HEK293T (cell line): ENCODE results near the gene NRDC.

Source experiments
- CTCF ChIA-PET: fragments of 350-600 bp; formaldehyde crosslinking; extraction: SDS; loops from one replicate; lab custom pipeline; 2021; ENCODE audit warnings: antibody characterized with exemption, inconsistent platforms; lab: Yijun Ruan, JAX
- POLR2A ChIA-PET: fragments of 350-600 bp; formaldehyde crosslinking; extraction: SDS; loops from one replicate; lab custom pipeline; 2020; ENCODE audit warnings: antibody characterized with exemption, inconsistent platforms; lab: Yijun Ruan, JAX
- DNase-seq: peaks from one replicate; pipeline ENCODE4 v3.0.0; 2012; ENCODE audit warnings: mixed read lengths; ENCODE audit errors: extremely low spot score
- ARNT ChIP-seq: fragments of 450-650 bp; IDR thresholded peaks from 2 replicates; pipeline ENCODE4 v1.6.1; 2017; ENCODE audit warnings: mild to moderate bottlenecking
- BHLHE40 ChIP-seq: fragments of 450-650 bp; IDR thresholded peaks from 2 replicates; pipeline ENCODE4 v1.6.1; 2016; ENCODE audit warnings: mild to moderate bottlenecking, moderate library complexity, borderline replicate concordance
- CTBP1 ChIP-seq: fragments of 450-650 bp; IDR thresholded peaks from 2 replicates; pipeline ENCODE4 v1.6.1; 2016; ENCODE audit warnings: borderline replicate concordance
- ELF4 ChIP-seq: fragments of 450-650 bp; IDR thresholded peaks from 2 replicates; pipeline ENCODE4 v1.6.1; 2017; ENCODE audit warnings: antibody characterized with exemption
- FOXA1 ChIP-seq: fragments of 450-650 bp; IDR thresholded peaks from 2 replicates; pipeline ENCODE4 v1.6.1; 2016; ENCODE audit warnings: mild to moderate bottlenecking
- FOXK2 ChIP-seq: fragments of 450-650 bp; IDR thresholded peaks from 2 replicates; pipeline ENCODE4 v1.6.1; 2016; ENCODE audit warnings: mild to moderate bottlenecking
- FOXM1 ChIP-seq: fragments of 450-650 bp; IDR thresholded peaks from 2 replicates; pipeline ENCODE4 v1.6.1; 2017; ENCODE audit warnings: mild to moderate bottlenecking, borderline replicate concordance
- HDGF ChIP-seq: fragments of 450-650 bp; IDR thresholded peaks from 2 replicates; pipeline ENCODE4 v1.6.1; 2017; ENCODE audit warnings: antibody characterized with exemption, borderline replicate concordance
- L3MBTL2 ChIP-seq: fragments of 450-650 bp; conservative IDR thresholded peaks from 2 replicates; pipeline ENCODE4 v1.6.1; 2016; ENCODE audit warnings: mild to moderate bottlenecking
- LEF1 ChIP-seq: fragments of 450-650 bp; IDR thresholded peaks from 2 replicates; pipeline ENCODE4 v1.6.1; 2017; ENCODE audit warnings: mild to moderate bottlenecking, borderline replicate concordance
- NFRKB ChIP-seq: fragments of 450-650 bp; IDR thresholded peaks from 2 replicates; pipeline ENCODE4 v1.6.1; 2016; ENCODE audit warnings: mild to moderate bottlenecking, moderate library complexity
- SP1 ChIP-seq: fragments of 450-650 bp; IDR thresholded peaks from 2 replicates; pipeline ENCODE4 v1.6.1; 2017
- SUZ12 ChIP-seq: fragments of 450-650 bp; IDR thresholded peaks from 2 replicates; pipeline ENCODE4 v1.6.1; 2016; ENCODE audit warnings: mild to moderate bottlenecking
- TARDBP ChIP-seq: fragments of 450-650 bp; IDR thresholded peaks from 2 replicates; pipeline ENCODE4 v1.6.1; 2016
- ZNF384 ChIP-seq: fragments of 450-650 bp; IDR thresholded peaks from 2 replicates; pipeline ENCODE4 v1.6.1; 2016
- TF ChIP-seq, protein P1 (sequence below): fragments of 450-650 bp; IDR thresholded peaks from 2 replicates; pipeline ENCODE4 v1.6.1; 2016

The NRDC gene

DNA sequence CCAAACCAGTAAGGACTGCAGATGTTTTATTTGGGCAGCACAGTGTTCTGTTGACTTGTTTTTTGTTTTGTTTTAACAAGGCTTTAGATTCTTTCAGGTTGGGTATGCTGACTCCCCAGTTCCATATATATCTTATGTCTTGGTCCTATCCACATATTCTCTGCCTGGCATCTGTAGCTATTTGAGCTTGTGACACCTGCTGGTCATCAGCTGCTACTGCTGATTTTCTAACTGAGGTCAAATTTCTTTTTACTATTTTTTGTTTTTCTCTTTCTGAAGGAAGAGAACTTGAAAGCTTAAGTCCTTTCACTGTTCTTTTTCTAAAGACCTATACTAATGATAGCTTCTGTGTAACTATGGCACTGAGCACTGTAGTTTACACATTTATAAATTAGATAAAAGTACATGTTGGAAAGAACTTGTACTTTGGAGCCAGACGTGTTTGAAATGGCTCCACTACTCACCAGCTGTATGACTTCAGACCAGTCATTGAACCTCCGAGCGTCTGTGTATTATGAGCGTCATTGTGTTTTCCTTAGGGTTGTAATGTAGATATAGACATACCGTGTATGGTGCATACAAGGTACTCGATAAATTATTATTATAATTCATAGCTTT, 109.4 kb downstream of the NRDC start:
- POLR2A ChIA-PET: interaction anchor here (0.5 kb wide), 1 partner anchor 114 kb away, joined by 3 read pairs; no protein-coding TSS in a partner anchor
- CTCF ChIA-PET: interaction anchor here (0.5 to 1.4 kb wide), 15 partner anchors 9 to 200 kb away, joined by 3 to 8 read pairs (median 3); no protein-coding TSS in a partner anchor
- TF ChIP-seq FOXA1: no peak
- 0 out of 2 replicates have a peak, but pooled peaks have one; percentile 44 for TF ChIP-seq ZNF384
- DNase-seq: peak; percentile 53

DNA sequence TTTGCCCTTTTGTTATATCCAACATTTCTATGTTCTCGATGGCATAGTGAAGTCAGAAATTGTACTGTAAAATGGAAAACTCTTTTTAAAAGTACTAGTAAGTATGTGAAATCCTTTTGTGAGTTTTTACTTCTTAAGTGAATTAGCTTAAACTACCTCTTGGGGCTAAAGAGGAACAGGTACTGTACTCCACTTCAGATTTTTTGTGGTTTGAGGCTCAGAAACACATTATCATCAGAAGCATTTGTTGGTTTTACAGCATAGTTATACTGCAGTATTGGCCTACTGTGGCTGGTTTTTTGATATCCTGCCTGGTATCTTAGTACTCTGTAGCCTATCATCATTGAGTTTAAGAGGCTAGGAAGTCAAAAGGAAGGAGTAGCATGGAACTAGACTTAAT, 117.2 kb downstream of the NRDC start:
- CTCF ChIA-PET: interaction anchor here (1.4 kb wide), 1 partner anchor 8 kb away, joined by 8 read pairs; no protein-coding TSS in a partner anchor
- DNase-seq: no peak
- no peak for TF ChIP-seq NFRKB
- no peak for TF ChIP-seq FOXK2
- no peak for TF ChIP-seq FOXA1
- no peak for TF ChIP-seq HDGF
- no peak for TF ChIP-seq LEF1
- TF ChIP-seq ELF4: no peak
- TF ChIP-seq TARDBP: no peak
- no peak for TF ChIP-seq BHLHE40
- POLR2A ChIA-PET: no interaction called here

DNA sequence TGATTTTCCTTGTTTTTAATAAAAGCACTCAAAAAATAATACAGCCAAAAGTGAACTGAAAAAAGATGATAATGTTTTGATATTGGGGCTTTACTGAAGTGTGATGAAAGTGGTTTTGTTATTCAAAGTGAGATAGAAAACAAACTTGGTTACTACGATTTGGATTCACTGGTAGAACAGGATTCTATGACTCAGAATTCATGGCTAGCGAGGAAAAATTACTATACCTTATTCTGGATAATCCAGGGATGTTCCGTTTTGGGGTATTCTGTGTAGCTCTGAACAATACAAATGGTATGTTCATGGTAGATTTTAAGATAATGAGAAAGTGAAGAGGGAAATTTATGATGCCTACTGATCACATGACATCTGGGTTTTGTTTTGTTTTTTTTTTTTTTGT, 117.7 kb downstream of the NRDC start:
- ChIA-PET POLR2A (no interaction called here), CTCF (interaction anchor here (1.4 kb wide), 1 partner anchor 8 kb away, joined by 8 read pairs; no protein-coding TSS in a partner anchor)
- DNase-seq: no peak

DNA sequence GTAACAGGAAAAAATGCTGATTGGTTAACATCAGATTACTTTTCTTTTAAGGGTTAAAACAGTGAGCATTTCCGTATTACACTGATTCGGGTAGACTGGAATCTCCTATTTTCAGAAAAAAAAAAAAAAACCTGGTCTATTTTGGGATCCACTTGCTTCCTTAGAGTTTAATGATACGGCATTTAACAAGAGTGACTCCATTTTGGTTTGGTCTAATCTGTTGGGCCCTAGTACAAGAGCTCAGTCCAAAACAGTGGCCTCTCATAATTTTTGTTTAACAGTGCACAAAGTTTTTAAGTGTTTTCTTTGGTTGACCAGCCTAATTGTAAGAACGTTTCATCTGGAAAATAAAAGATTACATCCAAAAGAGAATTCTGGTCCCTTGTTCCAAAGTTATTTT, 120.2 kb downstream of the NRDC start:
- ChIA-PET CTCF (no interaction called here), POLR2A (no interaction called here)
- TF ChIP-seq ZNF384 (no peak), LEF1 (no peak), BHLHE40 (no peak), L3MBTL2 (no peak), FOXA1 (no peak), FOXM1 (no peak), SP1 (no peak), NFRKB (no peak), CTBP1 (no peak), ELF4 (no peak), TARDBP (no peak)
- TF ChIP-seq, protein P1, sequence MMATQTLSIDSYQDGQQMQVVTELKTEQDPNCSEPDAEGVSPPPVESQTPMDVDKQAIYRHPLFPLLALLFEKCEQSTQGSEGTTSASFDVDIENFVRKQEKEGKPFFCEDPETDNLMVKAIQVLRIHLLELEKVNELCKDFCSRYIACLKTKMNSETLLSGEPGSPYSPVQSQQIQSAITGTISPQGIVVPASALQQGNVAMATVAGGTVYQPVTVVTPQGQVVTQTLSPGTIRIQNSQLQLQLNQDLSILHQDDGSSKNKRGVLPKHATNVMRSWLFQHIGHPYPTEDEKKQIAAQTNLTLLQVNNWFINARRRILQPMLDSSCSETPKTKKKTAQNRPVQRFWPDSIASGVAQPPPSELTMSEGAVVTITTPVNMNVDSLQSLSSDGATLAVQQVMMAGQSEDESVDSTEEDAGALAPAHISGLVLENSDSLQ: no peak
- DNase-seq: no peak

More for the DNA sequence above, 117.7 kb downstream of the NRDC start:
- TF ChIP-seq TARDBP (no peak), ELF4 (no peak), L3MBTL2 (no peak), ZNF384 (no peak), BHLHE40 (no peak), FOXA1 (no peak), NFRKB (no peak), SUZ12 (no peak), CTBP1 (no peak), HDGF (no peak), LEF1 (no peak), FOXM1 (no peak), SP1 (no peak)
- TF ChIP-seq, protein P1: no peak

DNA sequence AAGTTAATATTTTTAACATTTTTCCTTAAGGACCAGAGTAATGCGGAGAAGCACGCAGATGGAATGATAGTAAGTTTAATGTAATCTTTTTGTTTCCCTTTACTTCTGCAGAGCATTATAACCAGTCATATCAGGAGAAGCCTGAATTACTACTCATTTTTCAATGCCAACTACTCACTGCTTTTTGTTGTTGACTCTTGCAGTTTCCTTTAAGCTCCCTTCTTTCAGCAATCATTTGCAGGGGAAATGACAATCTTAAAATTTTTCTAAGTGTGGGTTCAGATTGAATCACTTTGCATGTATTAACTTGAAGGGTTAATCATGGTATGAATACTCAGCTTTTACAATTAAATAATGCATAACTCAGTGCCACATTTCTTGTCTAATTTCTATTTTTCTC, 122.2 kb downstream of the NRDC start:
- CTCF ChIA-PET: interaction anchor here (1.1 kb wide), 1 partner anchor 12 kb away, joined by 3 read pairs; no protein-coding TSS in a partner anchor
- TF ChIP-seq ELF4 (no peak), L3MBTL2 (no peak), ZNF384 (no peak), BHLHE40 (no peak), SUZ12 (no peak), FOXM1 (no peak), FOXA1 (no peak), ARNT (no peak), SP1 (no peak), LEF1 (no peak), HDGF (no peak), NFRKB (no peak), CTBP1 (no peak), TARDBP (no peak), FOXK2 (no peak)
- TF ChIP-seq, protein P1: no peak
- POLR2A ChIA-PET: no interaction called here
- DNase-seq: no peak

DNA sequence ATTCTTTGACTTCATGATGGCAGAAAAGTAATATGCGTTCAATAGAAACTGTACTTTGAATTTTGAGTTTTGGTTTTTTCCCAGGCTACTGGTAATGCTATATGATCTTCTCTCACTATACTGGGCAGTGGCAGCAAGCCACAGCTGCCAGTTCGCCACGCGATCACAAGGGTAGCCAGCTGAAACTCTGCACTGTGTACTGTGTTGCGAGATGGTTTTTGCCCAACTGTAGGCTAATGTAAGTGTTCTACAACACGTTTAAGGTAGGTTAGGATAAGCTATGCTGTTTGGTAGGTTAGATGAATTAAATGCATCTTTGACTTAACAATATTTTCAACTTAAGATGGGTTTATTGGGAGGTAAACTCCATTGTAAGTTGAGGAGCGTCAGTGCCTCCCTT, 123.1 kb downstream of the NRDC start:
- CTCF ChIA-PET: interaction anchor here (1.1 kb wide), 1 partner anchor 13 kb away, joined by 3 read pairs; no protein-coding TSS in a partner anchor
- DNase-seq: no peak
- TF ChIP-seq CTBP1 (no peak), TARDBP (no peak)
- POLR2A ChIA-PET: no interaction called here

DNA sequence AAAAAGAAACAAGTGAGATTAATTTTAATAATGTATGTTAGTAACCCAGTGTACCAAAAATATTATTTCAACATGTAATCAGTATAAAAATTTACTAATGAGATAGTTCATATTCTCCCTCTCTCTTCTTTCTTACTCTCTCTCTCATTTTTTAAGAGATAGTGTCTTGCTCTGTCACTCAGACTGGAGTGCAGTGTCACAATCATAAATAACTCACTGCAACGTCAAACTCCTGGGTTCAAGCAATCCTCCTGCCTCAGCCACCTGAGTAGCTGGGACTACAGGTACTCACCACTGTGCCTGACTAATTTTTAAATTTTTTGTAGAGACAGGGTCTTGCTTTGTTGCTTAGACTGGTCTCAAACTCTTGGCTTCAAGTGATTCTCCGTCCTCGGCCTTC, 123.9 kb downstream of the NRDC start:
- POLR2A ChIA-PET: no interaction called here
- CTCF ChIA-PET: no interaction called here
- TF ChIP-seq ZNF384 (no peak), L3MBTL2 (no peak), FOXK2 (no peak), ELF4 (no peak), SUZ12 (no peak), ARNT (no peak), FOXA1 (no peak)
- no peak for DNase-seq
